Cardiac fibroblast (primary cell): Measurements from ENCODE around the gene SMARCAD1.

Experiments
- DNase-seq, 2 donors: peaks; one replicate each; pipeline versions ENCODE4 v3.0.0 to v3.0.0-alpha.2; 2010; ENCODE audit warnings: low read depth in 2 of 2
- H3K4me3 ChIP-seq, 2 donors: replicated peaks in 1 of 2; 1 replicate in 1 of 2; 2 replicates in 1 of 2; pipeline ENCODE4 v1.5.1; 2011; ENCODE audit warnings: low read depth in 2 of 2, low read length in 2 of 2, mild to moderate bottlenecking in 2 of 2, moderate library complexity in 1 of 2
- CTCF ChIP-seq: IDR thresholded peaks from one replicate; pipeline ENCODE4 v1.5.1; 2011; ENCODE audit warnings: low read depth, mild to moderate bottlenecking, low read length, inconsistent platforms

SMARCAD1 gene

GRCh38 chr4:94169803-94170372 lies 37.8 kb upstream of the SMARCAD1 start:
- no peak for TF ChIP-seq CTCF
- DNase-seq: no peak
- H3K4me3 ChIP-seq: no peak overlapping the region

- DNase-seq: peak in 1 of 2 donors; percentile 27
- peak; percentile 53 for TF ChIP-seq CTCF
- no peak overlapping the region for H3K4me3 ChIP-seq
Measured at GRCh38 chr4:94171616-94172015, 36.0 kb upstream of the SMARCAD1 start.

GRCh38 chr4:94175553-94176261 lies 32.0 kb upstream of the SMARCAD1 start:
- no peak for TF ChIP-seq CTCF
- no peak overlapping the region for H3K4me3 ChIP-seq
- no peak for DNase-seq

GRCh38 chr4:94177822-94178221 lies 29.8 kb upstream of the SMARCAD1 start:
- DNase-seq: no peak
- no peak for TF ChIP-seq CTCF
- no peak overlapping the region for H3K4me3 ChIP-seq

GRCh38 chr4:94181815-94182214 lies 25.9 kb upstream of the SMARCAD1 start:
- peak in 1 of 2 donors; percentile 1 for DNase-seq
- TF ChIP-seq CTCF: no peak
- H3K4me3 ChIP-seq: no peak overlapping the region

- TF ChIP-seq CTCF: no peak
- H3K4me3 ChIP-seq: no peak overlapping the region
- no peak for DNase-seq
Measured at GRCh38 chr4:94202769-94203168, 4.9 kb upstream of the SMARCAD1 start.

GRCh38 chr4:94208266-94208665 lies 601 bp downstream of the SMARCAD1 start:
- no peak for TF ChIP-seq CTCF
- peak in 1 of 2 donors; percentile 4 for DNase-seq
- peak overlapping the region; percentile 77 to 87 for H3K4me3 ChIP-seq
